Fibroblast of skin of right quadriceps (primary cell): ENCODE data around the gene IGSF21.
A peak's percentile ranks its signal among the peaks of the same experiment; 100 is the strongest.

Experiments
- DNase-seq: peaks from one replicate; pipeline ENCODE4 v3.0.0-alpha.2; 2013

Gene IGSF21

GRCh38 chr1:18232052-18232451 lies 124.5 kb downstream of the IGSF21 start:
- DNase-seq, result no peak

- DNase-seq, result no peak
These were observed 125.7 kb downstream of the IGSF21 start for GRCh38 chr1:18233176-18233864.

- peak; percentile 47 for DNase-seq
These were observed 127.2 kb downstream of the IGSF21 start for GRCh38 chr1:18234790-18235242.

- no peak for DNase-seq
These were observed 129.8 kb downstream of the IGSF21 start for GRCh38 chr1:18237371-18237770.

- no peak for DNase-seq
These were observed 130.6 kb downstream of the IGSF21 start for GRCh38 chr1:18238190-18238589.

GRCh38 chr1:18239671-18240070 lies 132.1 kb downstream of the IGSF21 start:
- DNase-seq, result no peak

- DNase-seq, result no peak
These were observed 133.3 kb downstream of the IGSF21 start for GRCh38 chr1:18240906-18241305.

- no peak for DNase-seq
These were observed 134.3 kb downstream of the IGSF21 start for GRCh38 chr1:18241891-18242290.

GRCh38 chr1:18243503-18244175 lies 136.0 kb downstream of the IGSF21 start:
- DNase-seq, result no peak

- DNase-seq, result no peak
These were observed 137.2 kb downstream of the IGSF21 start for GRCh38 chr1:18244762-18245161.

- no peak for DNase-seq
These were observed 138.0 kb downstream of the IGSF21 start for GRCh38 chr1:18245647-18246046.

- DNase-seq, result no peak
These were observed 138.9 kb downstream of the IGSF21 start for GRCh38 chr1:18246543-18246942.

- DNase-seq, result no peak
These were observed 139.6 kb downstream of the IGSF21 start for GRCh38 chr1:18247151-18247550.

GRCh38 chr1:18249631-18250030 lies 142.0 kb downstream of the IGSF21 start:
- DNase-seq, result no peak

GRCh38 chr1:18253093-18253492 lies 145.5 kb downstream of the IGSF21 start:
- no peak for DNase-seq

- peak; percentile 28 for DNase-seq
These were observed 149.0 kb downstream of the IGSF21 start for GRCh38 chr1:18256282-18257235.

GRCh38 chr1:18257778-18258177 lies 150.2 kb downstream of the IGSF21 start:
- DNase-seq, result no peak

GRCh38 chr1:18261891-18262290 lies 154.3 kb downstream of the IGSF21 start:
- no peak for DNase-seq

- DNase-seq, result no peak
These were observed 155.1 kb downstream of the IGSF21 start for GRCh38 chr1:18262726-18263125.

GRCh38 chr1:18263547-18264120 lies 156.0 kb downstream of the IGSF21 start:
- DNase-seq, result no peak

GRCh38 chr1:18264450-18265039 lies 156.9 kb downstream of the IGSF21 start:
- DNase-seq, result no peak

GRCh38 chr1:18265641-18266040 lies 158.0 kb downstream of the IGSF21 start:
- no peak for DNase-seq

- no peak for DNase-seq
These were observed 158.8 kb downstream of the IGSF21 start for GRCh38 chr1:18266391-18266790.
